Endothelial cell of umbilical vein (primary cell): ENCODE data around the gene SMIM9. TPM values are rescaled to one million over a fixed set of nuclear protein-coding genes. Genes with fewer than 3 reads are reported as not detected.

ENCODE experiments used
- BruUV-seq: library from RNA; stranded (reverse); fragments of 400-500 nt; replicated peaks from 2 replicates; lab custom pipeline; 2021; lab: Mats Ljungman, UMichigan
- CTCF ChIA-PET: fragments of 300-600, 350-600 bp; sonication (Branson Sonifier 250); formaldehyde crosslinking; loops from one replicate; lab custom pipeline; 2021; ENCODE audit warnings: antibody characterized with exemption, inconsistent platforms; lab: Charles Lee
- POLR2A ChIA-PET: fragments of 300-600, 350-600 bp; sonication (Branson Sonifier 250); formaldehyde crosslinking; loops from one replicate; lab custom pipeline; 2021; ENCODE audit warnings: antibody characterized with exemption, inconsistent platforms; lab: Charles Lee
- DNase-seq: peaks from one replicate; pipeline ENCODE4 v3.0.0-alpha.2; 2011; ENCODE audit warnings: low read depth, low spot score
- FAIRE-seq: peaks from 2 replicates; lab custom pipeline; 2011; peaks lifted over from hg19 to GRCh38; lab: Jason Lieb, UNC
- H2AFZ ChIP-seq: 2 replicates; pipeline ENCODE4 v1.6.0; 2012; ENCODE audit warnings: low read depth, low read length, control low read depth, inconsistent platforms
- H3K27ac ChIP-seq: 2 replicates; pipeline ENCODE4 v1.5.1; 2011; ENCODE audit warnings: low read depth, mild to moderate bottlenecking, control low read depth, low read length, moderate library complexity; ENCODE audit not compliant: insufficient read depth
- H3K27me3 ChIP-seq, 2 experiments: 2 replicates each; pipeline versions ENCODE4 v1.6.0 to v1.6.1; 2011; ENCODE audit warnings: low read length in 2 of 2, mixed read lengths in 1 of 2; ENCODE audit not compliant: control insufficient read depth in 2 of 2, insufficient read depth in 2 of 2
- H3K36me3 ChIP-seq, 2 experiments: 2 replicates in 1 of 2; 3 replicates in 1 of 2; pipeline ENCODE4 v1.5.1; 2011; ENCODE audit warnings: low read length in 2 of 2, mild to moderate bottlenecking in 1 of 2, moderate library complexity in 1 of 2; ENCODE audit not compliant: control insufficient read depth in 2 of 2, insufficient read depth in 2 of 2; ENCODE audit errors: extremely low read depth in 1 of 2
- H3K4me1 ChIP-seq: 3 replicates; pipeline ENCODE4 v1.5.1; 2011; ENCODE audit warnings: mild to moderate bottlenecking, low read length; ENCODE audit not compliant: control insufficient read depth, insufficient read depth; ENCODE audit errors: extremely low read depth
- H3K4me2 ChIP-seq: 2 replicates; pipeline ENCODE4 v1.6.1; 2011; ENCODE audit warnings: low read length, control low read depth, mixed read lengths; ENCODE audit not compliant: insufficient read depth
- H3K4me3 ChIP-seq, 3 experiments: fragments of 200-600 bp in 1 of 3; sonication (generic), shearing (Covaris generic) in 1 of 3; replicated peaks in 1 of 3; 2 replicates each; pipeline ENCODE4 v1.5.1; 2011 to 2016; ENCODE audit warnings: control low read depth in 3 of 3, low read length in 3 of 3, mild to moderate bottlenecking in 2 of 3, inconsistent platforms in 1 of 3, low read depth in 1 of 3, moderate library complexity in 1 of 3; ENCODE audit not compliant: insufficient read depth in 1 of 3
- H3K79me2 ChIP-seq: 2 replicates; pipeline ENCODE4 v1.6.0; 2012; ENCODE audit warnings: low read length, inconsistent platforms; ENCODE audit not compliant: control insufficient read depth, insufficient read depth
- H3K9ac ChIP-seq: replicated peaks from 2 replicates; pipeline ENCODE3; 2011; ENCODE audit warnings: low read length, control low read depth; ENCODE audit not compliant: insufficient read depth; ENCODE audit errors: extremely low read depth
- H3K9me1 ChIP-seq: replicated peaks from 3 replicates; pipeline ENCODE4 v1.6.0; 2011; ENCODE audit warnings: mild to moderate bottlenecking, low read length; ENCODE audit not compliant: control insufficient read depth, insufficient read depth; ENCODE audit errors: extremely low read depth
- H3K9me3 ChIP-seq: replicated peaks from 2 replicates; pipeline ENCODE4 v1.5.1; 2012; ENCODE audit warnings: low read length, inconsistent platforms; ENCODE audit not compliant: control insufficient read depth, insufficient read depth
- H4K20me1 ChIP-seq: replicated peaks from 2 replicates; pipeline ENCODE3; 2011; ENCODE audit warnings: mild to moderate bottlenecking, low read length; ENCODE audit not compliant: control insufficient read depth, insufficient read depth; ENCODE audit errors: extremely low read depth
- CTCF ChIP-seq, 2 donors: IDR thresholded peaks; 1 replicate in 1 of 2; 2 replicates in 1 of 2; pipeline ENCODE4 v1.5.1; 2011; ENCODE audit warnings: low read length in 2 of 2, mild to moderate bottlenecking in 2 of 2, moderate library complexity in 2 of 2, control low read depth in 1 of 2, inconsistent platforms in 1 of 2, low read depth in 1 of 2; ENCODE audit not compliant: insufficient read depth in 1 of 2; ENCODE audit errors: extremely low read depth in 1 of 2
- EZH2 ChIP-seq: IDR thresholded peaks from 2 replicates; pipeline ENCODE4 v1.6.1; 2012; ENCODE audit warnings: borderline replicate concordance, low read depth, mild to moderate bottlenecking, moderate library complexity, low read length, inconsistent platforms; ENCODE audit not compliant: severe bottlenecking
- FOS ChIP-seq: IDR thresholded peaks from 2 replicates; pipeline ENCODE4 v1.6.1; 2011; ENCODE audit warnings: mild to moderate bottlenecking, low read length, moderate library complexity, borderline replicate concordance; ENCODE audit not compliant: insufficient read depth
- GATA2 ChIP-seq: IDR thresholded peaks from 2 replicates; pipeline ENCODE4 v1.7.0; 2011; ENCODE audit warnings: low read depth, mild to moderate bottlenecking, moderate library complexity, mixed read lengths, low read length; ENCODE audit not compliant: insufficient read length, insufficient read depth
- JUN ChIP-seq: IDR thresholded peaks from 2 replicates; pipeline ENCODE4 v1.6.1; 2011; ENCODE audit warnings: borderline replicate concordance, low read depth; ENCODE audit not compliant: insufficient read length, insufficient read depth
- MAX ChIP-seq: IDR thresholded peaks from 2 replicates; pipeline ENCODE4 v1.6.1; 2011; ENCODE audit not compliant: insufficient read depth, insufficient read length
- MYC ChIP-seq: IDR thresholded peaks from one replicate; pipeline ENCODE4 v1.6.1; 2011; ENCODE audit warnings: mild to moderate bottlenecking, low read depth, low read length
- POLR2A ChIP-seq: IDR thresholded peaks from 2 replicates; pipeline ENCODE4 v1.6.1; 2012; ENCODE audit warnings: low read depth, mild to moderate bottlenecking, control low read depth, low read length
- POLR2AphosphoS5 ChIP-seq: IDR thresholded peaks from 2 replicates; pipeline ENCODE4 v1.6.1; 2012; ENCODE audit warnings: low read depth, mild to moderate bottlenecking, control low read depth, low read length, moderate library complexity; ENCODE audit not compliant: insufficient read depth
- dilution Hi-C: fragments of 300-500 bp; cut with MboI; formaldehyde crosslinking; loops from one replicate; pipeline ENCODE4 v1.15.0; 2019; ENCODE audit warnings: low sequenced_read_pairs; ENCODE audit not compliant: extremely low pct_ligation_motif_present
- intact Hi-C: fragments of 100-400 bp; cut with micrococcal nuclease; formaldehyde crosslinking; loops from one replicate; pipeline ENCODE4 v1.10.0; 2022
- polyA plus RNA-seq, 4 experiments: library from polyadenylated mRNA; depleted of rRNA in 3 of 4; stranded (reverse) in 3 of 4; unstranded in 1 of 4; fragments of >200 nt; gene quantifications; 2 replicates each; pipeline versions ENCODE4 v1.2.1 to v1.2.3, GENCODE V29; 2011 to 2012; ENCODE audit warnings: missing spikeins in 1 of 4
- total RNA-seq: library from RNA; stranded (reverse); gene quantifications from 2 replicates; pipeline ENCODE4 v1.2.3, GENCODE V29; 2021

SMIM9 gene
- total and polyA plus RNA-seq, 2 donors (not counting 3 experiments of a cell fraction or from before 2014, with no cell fraction given) = not detected

GRCh38 chrX:154806837-154807501 lies 27.5 kb downstream of the SMIM9 start:
- Histone ChIP-seq H3K79me2 (peaks cover 2% of the 10 kb centered on the region), H3K9ac (no peak overlapping the region), H3K27ac (no peak overlapping the region), H3K4me3 (no peak overlapping the region), H3K9me1 (no peaks in the 10 kb centered on the region), H3K4me2 (no peak overlapping the region), H4K20me1 (no peaks in the 10 kb centered on the region), H3K36me3 (no peaks in the 10 kb centered on the region), H3K27me3 (no peaks in the 10 kb centered on the region), H2AFZ (no peak overlapping the region), H3K9me3 (no peaks in the 10 kb centered on the region), H3K4me1 (peaks cover 21% of the 10 kb centered on the region)
- no TSS peak for BruUV-seq
- FAIRE-seq = no peak
- ChIA-PET CTCF (no interaction called here), POLR2A (no interaction called here)
- DNase-seq = no peak
- dilution Hi-C loops (no loop called here), intact Hi-C loops (no loop called here)
- TF ChIP-seq CTCF (IDR thresholded peaks at IDR 0.05; ENCODE audit: extremely low read depth in 1 of 2, insufficient read depth in 1 of 2, low read depth in 1 of 2, low read length in 2 of 2) (no peak), POLR2A (no peak), JUN (no peak), MAX (no peak), MYC (no peak), GATA2 (no peak), POLR2AphosphoS5 (no peak), EZH2 (no peak), FOS (no peak)
